H9 (cell line): ENCODE measurements around the gene DLG2. TPM values are rescaled to one million over a fixed set of nuclear protein-coding genes. Genes with fewer than 3 reads are reported as not detected.

Source experiments
- DNase-seq: peaks from one replicate; pipeline ENCODE4 v3.0.0-alpha.2; 2017
- H2AFZ ChIP-seq: one replicate; pipeline ENCODE4 v1.6.1; 2013; ENCODE audit warnings: mild to moderate bottlenecking, low read length, control low read depth, moderate library complexity
- H2AK5ac ChIP-seq: 2 replicates; pipeline ENCODE4 v1.6.1; 2013; ENCODE audit warnings: low read length, control low read depth, mixed read lengths; ENCODE audit not compliant: insufficient read length
- H2BK120ac ChIP-seq: one replicate; pipeline ENCODE4 v1.6.1; 2013; ENCODE audit warnings: low read depth, mild to moderate bottlenecking, low read length, control low read depth, inconsistent platforms; ENCODE audit not compliant: poor library complexity, severe bottlenecking
- H2BK12ac ChIP-seq: 2 replicates; pipeline ENCODE4 v1.6.1; 2013; ENCODE audit warnings: low read length, control low read depth, mixed read lengths, low read depth; ENCODE audit not compliant: insufficient read length
- H2BK15ac ChIP-seq: 2 replicates; pipeline ENCODE4 v1.6.1; 2013; ENCODE audit warnings: low read depth, low read length, control low read depth
- H2BK20ac ChIP-seq: one replicate; pipeline ENCODE4 v1.6.1; 2013; ENCODE audit warnings: low read depth, mild to moderate bottlenecking, low read length, control low read depth, inconsistent platforms; ENCODE audit not compliant: poor library complexity, severe bottlenecking
- H2BK5ac ChIP-seq: 2 replicates; pipeline ENCODE4 v1.6.1; 2013; ENCODE audit warnings: low read length, control low read depth, mixed read lengths; ENCODE audit not compliant: insufficient read length
- H3K14ac ChIP-seq: 2 replicates; pipeline ENCODE4 v1.6.1; 2013; ENCODE audit warnings: low read length, control low read depth; ENCODE audit not compliant: insufficient read depth
- H3K18ac ChIP-seq: 2 replicates; pipeline ENCODE4 v1.6.1; 2013; ENCODE audit warnings: low read depth, mild to moderate bottlenecking, mixed read lengths, low read length, control low read depth; ENCODE audit not compliant: insufficient read length
- H3K23ac ChIP-seq: 2 replicates; pipeline ENCODE4 v1.6.1; 2013; ENCODE audit warnings: low read length, control low read depth, mixed read lengths, low read depth; ENCODE audit not compliant: insufficient read length
- H3K23me2 ChIP-seq: 2 replicates; pipeline ENCODE4 v1.6.1; 2013; ENCODE audit warnings: low read depth, mild to moderate bottlenecking, mixed read lengths, low read length, control low read depth; ENCODE audit not compliant: insufficient read length, poor library complexity, severe bottlenecking
- H3K27ac ChIP-seq: 2 replicates; pipeline ENCODE4 v1.5.1; 2013; ENCODE audit warnings: low read length, control low read depth, mixed read lengths, low read depth; ENCODE audit not compliant: insufficient read length
- H3K27me3 ChIP-seq: 2 replicates; pipeline ENCODE4 v1.6.1; 2013; ENCODE audit warnings: low read length, control low read depth, inconsistent platforms; ENCODE audit not compliant: insufficient read depth
- H3K4ac ChIP-seq: 2 replicates; pipeline ENCODE4 v1.6.1; 2013; ENCODE audit warnings: low read depth, mild to moderate bottlenecking, control low read depth, inconsistent platforms, low read length, moderate library complexity
- H3K4me1 ChIP-seq: 2 replicates; pipeline ENCODE4 v1.6.1; 2013; ENCODE audit warnings: low read length, control low read depth, inconsistent platforms; ENCODE audit not compliant: insufficient read depth
- H3K4me2 ChIP-seq: 2 replicates; pipeline ENCODE4 v1.6.1; 2013; ENCODE audit warnings: low read length, control low read depth, mixed read lengths; ENCODE audit not compliant: insufficient read length, insufficient read depth
- H3K56ac ChIP-seq: 2 replicates; pipeline ENCODE4 v1.6.1; 2013; ENCODE audit warnings: low read depth, mild to moderate bottlenecking, mixed read lengths, low read length, control low read depth; ENCODE audit not compliant: insufficient read length
- H3K79me1 ChIP-seq: 2 replicates; pipeline ENCODE4 v1.6.1; 2013; ENCODE audit warnings: low read depth, mild to moderate bottlenecking, moderate library complexity, low read length, control low read depth, inconsistent platforms; ENCODE audit not compliant: insufficient read depth, poor library complexity, severe bottlenecking
- H3K79me2 ChIP-seq: 2 replicates; pipeline ENCODE4 v1.6.1; 2013; ENCODE audit warnings: low read length, control low read depth, inconsistent platforms; ENCODE audit not compliant: insufficient read depth
- H3K9ac ChIP-seq: 2 replicates; pipeline ENCODE4 v1.6.1; 2013; ENCODE audit warnings: low read length, control low read depth, mixed read lengths; ENCODE audit not compliant: insufficient read length; ENCODE audit errors: extremely low read depth
- H3K9me3 ChIP-seq: one replicate; pipeline ENCODE4 v1.6.1; 2013; ENCODE audit warnings: low read depth, low read length, inconsistent platforms; ENCODE audit not compliant: control insufficient read depth
- H3T11ph ChIP-seq: one replicate; pipeline ENCODE4 v1.6.1; 2013; ENCODE audit warnings: mild to moderate bottlenecking, low read length, control low read depth, inconsistent platforms
- H4K20me1 ChIP-seq: one replicate; pipeline ENCODE4 v1.6.1; 2013; ENCODE audit not compliant: control insufficient read depth, insufficient read length, insufficient read depth
- H4K5ac ChIP-seq: 2 replicates; pipeline ENCODE4 v1.6.1; 2013; ENCODE audit warnings: low read depth, mild to moderate bottlenecking, mixed read lengths, low read length, control low read depth; ENCODE audit not compliant: insufficient read length
- H4K8ac ChIP-seq: replicated peaks from 2 replicates; pipeline ENCODE4 v1.6.1; 2013; ENCODE audit warnings: low read length, control low read depth, mixed read lengths, low read depth; ENCODE audit not compliant: insufficient read length
- H4K91ac ChIP-seq: 2 replicates; pipeline ENCODE4 v1.6.1; 2013; ENCODE audit warnings: low read depth, mild to moderate bottlenecking, moderate library complexity, mixed read lengths, low read length, control low read depth; ENCODE audit not compliant: insufficient read length
- H3K27ac Mint-ChIP-seq, 3 experiments: 2 replicates in 2 of 3; 3 replicates in 1 of 3; pipeline ENCODE4 v1.8.0; 2020 to 2021; ENCODE audit warnings: mixed read lengths in 3 of 3, mild to moderate bottlenecking in 1 of 3, moderate library complexity in 1 of 3
- H3K27me3 Mint-ChIP-seq: 2 replicates; pipeline ENCODE4 v1.8.0; 2021; ENCODE audit warnings: low read depth, mild to moderate bottlenecking, moderate library complexity, mixed read lengths
- H3K36me3 Mint-ChIP-seq, 3 experiments: 2 replicates in 2 of 3; 3 replicates in 1 of 3; pipeline ENCODE4 v1.8.0; 2020 to 2021; ENCODE audit warnings: low read depth in 3 of 3, mixed read lengths in 3 of 3; ENCODE audit not compliant: insufficient read depth in 1 of 3
- H3K4me1 Mint-ChIP-seq, 2 experiments: 2 replicates each; pipeline ENCODE4 v1.8.0; 2020; ENCODE audit warnings: mixed read lengths in 2 of 2
- H3K4me3 Mint-ChIP-seq, 2 experiments: 2 replicates in 1 of 2; 3 replicates in 1 of 2; pipeline ENCODE4 v1.8.0; 2020 to 2021; ENCODE audit warnings: mild to moderate bottlenecking in 2 of 2, mixed read lengths in 2 of 2, moderate library complexity in 1 of 2
- H3K9me3 Mint-ChIP-seq, 2 experiments: 2 replicates in 1 of 2; 3 replicates in 1 of 2; pipeline ENCODE4 v1.8.0; 2020; ENCODE audit warnings: mild to moderate bottlenecking in 2 of 2, mixed read lengths in 2 of 2, moderate library complexity in 1 of 2
- CTCF ChIP-seq: fragments of 200-600 bp; sonication (generic); conservative IDR thresholded peaks from 3 replicates; pipeline ENCODE4 v1.8.0; 2021; ENCODE audit warnings: antibody characterized with exemption, mild to moderate bottlenecking
- WGBS: extraction: QIAGEN DNeasy Blood & Tissue Kit; methylation state at CpG from one replicate; pipeline ENCODE4 v1.1.7; 2013; ENCODE audit warnings: missing lambda C conversion rate, low lambda C conversion rate, mixed read lengths; ENCODE audit not compliant: insufficient read length; ENCODE audit errors: extremely low coverage; 5-methylcytosine and 5-hydroxymethylcytosine counted together
- total RNA-seq: library from RNA; stranded (reverse); gene quantifications from 2 replicates; pipeline ENCODE4 v1.2.1, GENCODE V29; 2021

Gene DLG2
- total RNA-seq, 1 experiment from 2014 or later, result 8.0 TPM

- peaks cover 2 to 4% of the 10 kb centered on the region in 2 experiments for H3K4me1 Mint-ChIP-seq
- H3T11ph ChIP-seq, result no peak overlapping the region
These were observed 1862.5 kb downstream of the DLG2 start for GRCh38 chr11:83764643-83765042.

More at GRCh38 chr11:83764643-83765042, 1862.5 kb downstream of the DLG2 start:
- H2AFZ ChIP-seq, result no peak overlapping the region
- H3K4me1 ChIP-seq, result no peaks in the 10 kb centered on the region
- H2BK120ac ChIP-seq, result no peak overlapping the region
- no peak overlapping the region for H3K27ac ChIP-seq
- no peak overlapping the region for H3K4me3 Mint-ChIP-seq
- H3K56ac ChIP-seq, result no peak overlapping the region
- no peak overlapping the region for H3K4ac ChIP-seq
- H4K91ac ChIP-seq, result no peak overlapping the region
- no peak overlapping the region for H3K14ac ChIP-seq
- no peak overlapping the region for H2BK5ac ChIP-seq
- H3K27me3 Mint-ChIP-seq, result peaks cover 8% of the 10 kb centered on the region
- H2BK15ac ChIP-seq, result no peak overlapping the region
- TF ChIP-seq CTCF, result no peak
- H2BK12ac ChIP-seq, result no peak overlapping the region
- no peaks in the 10 kb centered on the region for H3K9me3 ChIP-seq
- no peak overlapping the region for H3K9ac ChIP-seq
- no CpG with 5 or more reads among the region's 2 CpGs for WGBS
- no peak for DNase-seq
- H3K79me1 ChIP-seq, result no peaks in the 10 kb centered on the region
- no peak overlapping the region for H2AK5ac ChIP-seq
- H3K9me3 Mint-ChIP-seq, result no peaks in the 10 kb centered on the region
- H3K27me3 ChIP-seq, result no peaks in the 10 kb centered on the region
- H2BK20ac ChIP-seq, result no peak overlapping the region
- H3K36me3 Mint-ChIP-seq, result no peaks in the 10 kb centered on the region
- no peaks in the 10 kb centered on the region for H3K79me2 ChIP-seq
- H3K18ac ChIP-seq, result no peak overlapping the region
- no peaks in the 10 kb centered on the region for H3K23me2 ChIP-seq
- no peak overlapping the region for H3K4me2 ChIP-seq
- no peak overlapping the region for H4K5ac ChIP-seq
- H3K27ac Mint-ChIP-seq, result no peak overlapping the region
- H4K8ac ChIP-seq, result no peak overlapping the region
- no peaks in the 10 kb centered on the region for H4K20me1 ChIP-seq
- H3K23ac ChIP-seq, result no peak overlapping the region
